ENCODE measurements around the gene TMEM181.
"Not testable (repeated sequence)": the region's sequence is repeated elsewhere in the genome, so short reads cannot be mapped to it uniquely, and the experiment has no call there.

TMEM181 gene

GRCh38 chr6:158665332-158665731, 105.4 kb downstream of the TMEM181 start:
- DNase-seq, result no peak

- DNase-seq, result peak; percentile 39
Measured at GRCh38 chr6:158666628-158667359, 106.9 kb downstream of the TMEM181 start.

GRCh38 chr6:158667360-158667981, 107.6 kb downstream of the TMEM181 start:
- DNase-seq, result no peak

- DNase-seq, result no peak
Measured at GRCh38 chr6:158668707-158669103, 108.8 kb downstream of the TMEM181 start.

GRCh38 chr6:158669145-158670035, 109.5 kb downstream of the TMEM181 start:
- DNase-seq, result peak; percentile 44

GRCh38 chr6:158672119-158672518, 112.2 kb downstream of the TMEM181 start:
- DNase-seq, result not testable (repeated sequence)

- DNase-seq, result no peak
Measured at GRCh38 chr6:158672726-158673125, 112.8 kb downstream of the TMEM181 start.

GRCh38 chr6:158674342-158675131, 114.6 kb downstream of the TMEM181 start:
- DNase-seq, result no peak

- DNase-seq, result not testable (repeated sequence)
Measured at GRCh38 chr6:158677094-158677493, 117.2 kb downstream of the TMEM181 start.

- DNase-seq, result no peak
Measured at GRCh38 chr6:158677906-158678578, 118.2 kb downstream of the TMEM181 start.

- DNase-seq, result no peak
Measured at GRCh38 chr6:158680015-158680414, 120.1 kb downstream of the TMEM181 start.

GRCh38 chr6:158680481-158680880, 120.6 kb downstream of the TMEM181 start:
- no peak for DNase-seq

- no peak for DNase-seq
Measured at GRCh38 chr6:158684311-158684710, 124.4 kb downstream of the TMEM181 start.

GRCh38 chr6:158684745-158685324, 124.9 kb downstream of the TMEM181 start:
- no peak for DNase-seq

Measured in fibroblast of upper back skin (primary cell).